ENCODE measurements around the gene THOC2.

Gene THOC2

GRCh38 chrX:123695242-123695641 is 37.6 kb downstream of the THOC2 start:
- TF ChIP-seq POLR2AphosphoS5 (IDR thresholded peaks at IDR 0.05; ENCODE audit: low read depth) = no peak
- TF ChIP-seq GABPA (IDR thresholded peaks at IDR 0.05; ENCODE audit: low read depth) = no peak
- no peak for TF ChIP-seq CTCF (IDR thresholded peaks at IDR 0.05; ENCODE audit: insufficient read depth, low read length)
- no peak for TF ChIP-seq REST (IDR thresholded peaks at IDR 0.05; ENCODE audit: insufficient replicate concordance, low read depth)
- TF ChIP-seq SPI1 (IDR thresholded peaks at IDR 0.05; ENCODE audit: borderline replicate concordance, low read depth) = no peak
- Histone ChIP-seq H3K27me3 (ENCODE audit: insufficient read depth, poor library complexity, severe bottlenecking) (no peaks in the 10 kb centered on the region), H3K4me3 (replicated peaks; ENCODE audit: insufficient read depth, low read length) (no peak overlapping the region), H3K27ac (replicated peaks) (no peak overlapping the region)
- no peak for DNase-seq (ENCODE audit: low read depth in 1 of 2, low spot score in 1 of 2)

GRCh38 chrX:123691776-123692175 is 41.1 kb downstream of the THOC2 start:
- no peaks in the 10 kb centered on the region for H3K27me3 ChIP-seq (ENCODE audit: insufficient read depth, poor library complexity, severe bottlenecking)

GRCh38 chrX:123688524-123688923 is 44.3 kb downstream of the THOC2 start:
- H3K27ac ChIP-seq (replicated peaks) = no peak overlapping the region
- no peaks in the 10 kb centered on the region for H3K27me3 ChIP-seq (ENCODE audit: insufficient read depth, poor library complexity, severe bottlenecking)
- TF ChIP-seq POLR2AphosphoS5 (IDR thresholded peaks at IDR 0.05; ENCODE audit: low read depth) = no peak
- no peak for TF ChIP-seq CTCF (IDR thresholded peaks at IDR 0.05; ENCODE audit: insufficient read depth, low read length)
- TF ChIP-seq GABPA (IDR thresholded peaks at IDR 0.05; ENCODE audit: low read depth) = no peak
- TF ChIP-seq REST (IDR thresholded peaks at IDR 0.05; ENCODE audit: insufficient replicate concordance, low read depth) = no peak
- no peak for TF ChIP-seq SPI1 (IDR thresholded peaks at IDR 0.05; ENCODE audit: borderline replicate concordance, low read depth)
- DNase-seq (ENCODE audit: low read depth in 1 of 2, low spot score in 1 of 2) = no peak
- no peak overlapping the region for H3K4me3 ChIP-seq (replicated peaks; ENCODE audit: insufficient read depth, low read length)

More at GRCh38 chrX:123691776-123692175, 41.1 kb downstream of the THOC2 start:
- no peak overlapping the region for H3K27ac ChIP-seq (replicated peaks)
- no peak for DNase-seq (ENCODE audit: low read depth in 1 of 2, low spot score in 1 of 2)
- TF ChIP-seq POLR2AphosphoS5 (IDR thresholded peaks at IDR 0.05; ENCODE audit: low read depth) = no peak
- no peak for TF ChIP-seq GABPA (IDR thresholded peaks at IDR 0.05; ENCODE audit: low read depth)
- no peak for TF ChIP-seq SPI1 (IDR thresholded peaks at IDR 0.05; ENCODE audit: borderline replicate concordance, low read depth)
- TF ChIP-seq REST (IDR thresholded peaks at IDR 0.05; ENCODE audit: insufficient replicate concordance, low read depth) = no peak
- TF ChIP-seq CTCF (IDR thresholded peaks at IDR 0.05; ENCODE audit: insufficient read depth, low read length) = no peak
- no peak overlapping the region for H3K4me3 ChIP-seq (replicated peaks; ENCODE audit: insufficient read depth, low read length)
